Stimulated activated CD8-positive, alpha-beta memory T cell treated with anti-CD3 and anti-CD28 coated beads, Interleukin-7, amount 100 ng/mL, for 48 hours (primary cell): Measurements from ENCODE around the gene PRKCE.

ENCODE experiments used
- DNase-seq, 2 donors: peaks; one replicate each; pipeline ENCODE4 v3.0.0-alpha.2; 2020; ENCODE audit warnings: low read depth in 1 of 2; ENCODE audit errors: extremely low read depth in 1 of 2

The PRKCE gene

GRCh38 chr2:46230115-46230571 is 578.7 kb downstream of the PRKCE start:
- no peak for DNase-seq

- DNase-seq, result no peak
Observed at GRCh38 chr2:46230677-46231425, 579.4 kb downstream of the PRKCE start.

GRCh38 chr2:46231721-46232120 is 580.2 kb downstream of the PRKCE start:
- no peak for DNase-seq

GRCh38 chr2:46232860-46233259 is 581.4 kb downstream of the PRKCE start:
- no peak for DNase-seq

- DNase-seq, result no peak
Observed at GRCh38 chr2:46236006-46236875, 584.8 kb downstream of the PRKCE start.

- no peak for DNase-seq
Observed at GRCh38 chr2:46236876-46237859, 585.7 kb downstream of the PRKCE start.
